CD4-positive, alpha-beta T cell treated with Interleukin-17A for 1 hour (primary cell): ENCODE results near the gene GRIN1.

Source experiments
- DNase-seq: peaks from one replicate; pipeline ENCODE4 v3.0.0-alpha.2; 2020

Gene GRIN1

DNA sequence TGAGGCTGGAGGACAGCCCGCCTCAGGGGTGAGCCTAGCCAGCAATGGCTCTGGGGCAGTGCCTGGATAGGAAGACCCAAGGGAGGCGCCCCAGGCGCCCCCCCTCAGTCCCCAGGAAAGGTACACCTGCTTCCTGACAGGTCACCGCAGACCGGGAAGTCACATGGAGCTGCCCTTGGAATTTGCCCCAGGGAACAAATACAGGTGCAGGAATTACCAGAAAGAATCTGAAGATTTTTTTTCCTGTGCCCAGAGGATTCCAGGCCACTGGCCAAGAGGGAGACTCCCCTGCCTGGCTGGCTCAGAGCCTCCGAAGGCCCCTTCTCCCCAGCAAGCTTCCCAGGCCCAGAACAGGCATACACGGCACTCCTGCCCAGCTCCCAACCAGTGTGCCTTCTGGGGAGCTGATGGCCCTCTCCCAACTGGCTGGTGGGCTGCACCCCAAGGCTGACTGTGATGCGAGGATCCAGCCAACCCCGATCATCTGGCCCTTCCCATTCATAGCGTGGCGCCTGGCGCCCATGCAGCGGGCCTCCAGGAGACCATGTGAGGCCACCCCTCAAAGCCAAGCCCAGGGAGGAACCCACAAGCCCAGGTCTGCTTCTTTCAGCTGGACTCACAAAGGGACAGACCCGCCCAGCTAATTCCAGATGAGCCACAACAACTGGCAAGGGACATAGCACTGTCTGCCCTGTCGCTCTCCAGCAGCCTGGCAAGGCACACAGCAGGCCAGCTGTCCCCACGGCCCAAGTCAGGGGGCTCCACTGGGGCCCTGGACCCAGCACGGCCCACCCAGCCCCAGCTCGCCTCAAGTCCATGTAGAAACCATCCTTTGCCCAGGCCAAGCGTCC is 59.3 kb downstream of the GRIN1 start:
- DNase-seq, result no peak

DNA sequence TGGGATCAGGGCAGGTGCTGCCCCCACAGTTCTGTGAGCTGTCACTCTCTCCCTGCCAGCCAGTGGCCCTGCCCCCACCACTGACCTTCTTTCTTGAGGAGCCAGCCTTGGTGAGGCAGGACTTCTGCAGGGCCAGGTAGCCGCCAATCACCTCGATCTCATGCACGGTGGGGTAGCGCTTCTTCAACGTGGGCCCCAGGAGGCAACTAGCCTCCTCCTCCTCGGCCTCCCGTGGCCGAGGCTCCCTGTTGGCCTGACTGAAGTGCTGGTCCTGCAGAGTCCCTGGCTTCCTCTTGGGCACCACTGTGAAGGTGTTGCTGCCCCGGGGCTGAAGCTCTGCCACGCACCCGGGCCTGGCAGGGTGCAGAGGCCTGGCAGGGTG is 59.9 kb downstream of the GRIN1 start:
- DNase-seq, result no peak

DNA sequence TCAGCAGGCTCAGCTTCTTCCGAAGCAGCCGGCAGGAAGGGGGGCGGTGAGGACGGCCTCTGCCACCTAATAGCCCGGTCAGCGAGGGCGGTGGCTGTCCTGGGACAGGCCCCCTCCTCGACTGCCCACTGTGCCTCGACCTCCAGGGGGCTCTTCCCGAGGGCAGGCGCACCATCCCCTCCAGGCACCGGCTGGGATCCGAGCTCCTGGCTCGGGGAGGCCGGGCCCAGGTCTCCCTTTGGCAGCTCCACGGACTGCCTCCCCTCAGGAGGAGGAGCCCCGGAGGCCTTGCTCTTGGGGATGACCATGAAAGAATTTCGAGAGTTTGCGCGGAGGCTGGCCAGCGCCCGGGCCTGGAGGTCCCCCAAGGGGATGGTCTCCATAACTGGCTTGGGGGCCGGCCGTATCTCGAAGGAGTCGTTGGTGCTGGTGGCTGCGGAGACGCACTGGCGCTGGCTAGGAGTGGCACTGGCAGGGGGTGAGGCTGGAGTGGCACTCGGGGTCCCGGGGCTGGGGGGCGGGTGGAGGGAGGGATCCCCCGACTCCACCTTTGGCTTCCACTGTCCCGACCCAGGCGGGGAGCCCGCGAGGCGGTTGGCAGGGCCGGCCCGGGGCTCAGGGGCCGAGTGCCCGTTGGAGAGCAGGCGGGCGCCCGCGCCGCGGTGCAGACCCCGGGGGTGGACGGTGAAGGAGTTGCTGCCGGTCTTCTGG is 60.6 kb downstream of the GRIN1 start:
- DNase-seq, result no peak

DNA sequence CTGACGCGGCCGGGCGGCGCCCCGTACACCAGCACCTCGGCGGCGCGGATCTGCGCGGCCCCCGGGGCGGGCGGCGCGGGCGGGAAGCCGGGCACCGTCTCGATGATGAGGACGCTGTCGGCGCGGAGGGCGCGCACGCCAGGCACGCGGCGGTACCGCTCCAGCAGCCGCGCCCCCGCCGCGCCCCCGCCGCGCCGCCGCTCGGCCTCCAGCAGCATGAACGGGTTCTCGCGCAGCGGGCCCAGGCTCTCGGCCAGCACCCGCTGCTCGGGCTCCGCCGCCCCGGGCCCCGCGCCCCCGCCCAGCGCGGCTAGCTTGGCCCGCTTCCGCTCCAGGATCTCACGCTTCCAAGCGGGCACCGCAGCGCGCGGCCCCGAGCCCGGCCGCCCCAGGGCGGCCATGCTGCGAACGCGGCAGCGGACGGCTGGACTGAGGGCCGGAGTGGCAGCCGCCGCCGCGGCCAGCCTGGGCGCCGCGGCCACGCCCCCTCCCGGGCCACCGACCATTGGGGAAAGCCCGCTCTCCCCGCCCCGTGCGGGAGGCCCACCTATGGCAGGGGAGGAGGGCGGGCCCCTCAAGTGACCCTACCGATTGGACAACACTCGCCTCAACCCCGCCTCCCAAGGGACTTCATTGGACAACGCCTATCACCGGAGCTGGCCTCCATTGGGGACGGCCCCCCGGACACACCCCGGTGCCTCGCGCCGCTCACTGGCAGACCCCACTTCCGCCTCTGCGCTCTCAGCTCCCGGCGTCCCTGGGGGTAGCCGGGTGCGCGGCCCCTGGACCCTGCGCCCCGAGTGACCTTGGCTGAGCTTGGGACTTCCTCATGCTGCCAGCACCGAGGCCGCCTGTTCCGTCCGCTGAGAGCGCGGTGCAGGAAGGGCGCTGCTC is 61.6 kb downstream of the GRIN1 start, which contains the start of gene TPRN:
Gene TPRN, minus strand, starts transcription at position 431 of the 894 bp plus-strand sequence. Its CDS starts 30 bp downstream, at position 401.
- DNase-seq, result peak; percentile 99

DNA sequence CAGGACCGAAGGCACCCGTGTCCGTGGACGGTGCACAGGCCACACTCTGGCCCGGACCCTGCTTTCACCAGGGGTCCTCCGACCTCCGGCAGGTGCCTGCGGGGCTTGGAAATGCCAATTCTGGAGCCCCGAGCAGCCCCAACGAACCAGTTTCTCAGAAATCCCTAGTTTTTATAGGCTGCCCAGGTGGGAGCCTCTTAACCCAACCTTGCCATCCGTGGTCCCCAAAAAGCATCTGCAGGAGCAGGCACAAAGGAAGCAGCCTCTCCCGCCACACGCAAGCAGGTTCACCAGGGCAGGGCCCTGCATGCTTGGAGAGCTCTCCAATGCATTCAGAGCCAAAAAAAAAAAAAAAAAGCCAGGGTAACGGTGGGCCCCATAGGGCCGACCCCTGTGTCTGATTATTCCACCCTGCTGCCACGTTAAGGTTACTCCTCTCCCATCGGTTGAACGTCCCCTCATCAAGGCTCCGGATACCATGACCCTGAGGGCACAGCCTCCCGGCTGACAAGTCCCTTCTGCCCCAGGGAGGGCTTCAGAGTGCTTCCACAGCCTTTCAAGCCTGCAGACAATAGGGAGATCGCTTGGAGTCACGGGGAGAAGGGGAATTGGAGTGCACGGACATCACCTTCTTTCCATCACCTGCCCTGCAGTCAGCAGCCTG is 62.4 kb downstream of the GRIN1 start:
- no peak for DNase-seq

DNA sequence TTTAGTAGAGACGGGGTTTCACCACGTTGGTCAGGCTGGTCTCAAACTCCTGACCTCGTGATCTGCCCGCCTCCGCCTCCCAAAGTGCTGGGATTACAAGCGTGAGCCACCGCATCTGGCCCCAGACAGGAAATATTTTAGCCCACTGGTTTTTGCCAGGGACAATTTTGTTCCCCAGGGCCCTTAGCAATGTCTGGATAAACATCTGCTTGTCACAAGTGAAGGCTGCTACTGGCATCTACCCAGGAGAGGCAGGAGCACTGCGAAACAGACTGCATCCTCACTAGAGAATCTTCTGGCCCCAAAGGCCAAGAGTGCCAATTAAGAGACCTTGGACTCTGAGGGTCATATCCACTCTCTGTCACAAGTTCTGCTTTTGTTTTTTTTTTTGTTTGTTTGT is 64.0 kb downstream of the GRIN1 start:
- DNase-seq, result no peak

DNA sequence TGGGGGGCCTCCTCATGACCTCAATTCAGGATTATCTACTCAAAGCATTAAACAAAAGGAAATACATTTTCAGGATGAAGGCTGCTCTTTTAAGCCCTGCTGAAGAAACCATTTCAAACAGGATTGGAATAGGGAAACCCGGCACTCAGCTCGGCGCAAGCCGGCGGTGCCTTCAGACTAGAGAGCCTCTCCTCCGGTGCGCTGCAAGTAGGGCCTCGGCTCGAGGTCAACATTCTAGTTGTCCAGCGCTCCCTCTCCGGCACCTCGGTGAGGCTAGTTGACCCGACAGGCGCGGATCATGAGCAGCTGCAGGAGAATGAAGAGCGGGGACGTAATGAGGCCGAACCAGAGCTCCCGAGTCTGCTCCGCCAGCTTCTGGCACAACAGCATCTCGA is 65.8 kb downstream of the GRIN1 start:
- no peak for DNase-seq

DNA sequence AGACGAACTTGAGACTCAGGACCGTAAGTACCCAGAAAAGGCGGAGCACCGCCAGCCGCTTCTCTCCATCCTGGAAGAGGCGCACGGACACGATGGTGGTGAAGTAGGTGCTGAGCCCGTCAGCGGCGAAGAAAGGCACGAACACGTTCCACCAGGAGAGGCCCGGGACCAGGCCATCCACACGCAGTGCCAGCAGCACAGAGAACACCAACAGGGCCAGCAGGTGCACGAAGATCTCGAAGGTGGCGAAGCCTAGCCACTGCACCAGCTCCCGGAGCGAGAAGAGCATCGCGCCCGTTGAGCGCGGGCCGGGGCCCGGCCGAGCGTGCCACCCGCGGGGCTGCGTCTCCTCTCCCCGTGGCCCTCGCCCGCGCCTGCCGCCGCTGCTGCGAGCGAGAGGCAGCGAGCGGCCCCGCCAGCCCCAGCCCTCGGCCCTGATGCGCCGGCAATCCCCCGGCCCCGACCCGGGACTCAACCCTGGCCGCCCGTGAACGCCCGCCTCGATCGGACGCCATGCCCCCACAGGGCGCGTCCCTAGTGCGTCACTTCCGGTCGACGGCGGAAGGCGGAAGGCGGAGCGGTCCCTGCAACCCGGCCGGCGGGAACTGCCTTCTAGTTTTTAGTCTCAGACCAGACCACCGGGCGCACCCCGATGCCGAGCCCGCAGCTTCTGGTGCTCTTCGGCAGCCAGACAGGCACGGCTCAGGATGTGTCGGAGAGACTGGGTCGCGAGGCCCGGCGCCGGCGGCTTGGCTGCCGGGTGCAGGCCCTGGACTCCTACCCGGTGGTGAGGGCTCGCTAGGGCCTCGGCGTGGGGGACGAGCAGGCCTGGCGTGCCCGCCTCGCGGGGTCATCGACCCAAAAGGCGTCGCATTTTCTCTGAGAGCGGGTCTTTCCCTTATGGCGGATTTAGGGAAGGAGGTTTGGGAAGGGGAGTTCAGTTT is 66.4 kb downstream of the GRIN1 start, which contains the start of the genes NDOR1 and TMEM203:
Gene NDOR1, plus strand, starts transcription at position 575 of the 944 bp plus-strand sequence. Its CDS starts 78 bp downstream, at position 653.
Gene TMEM203, minus strand, starts transcription at position 523 of the 944 bp plus-strand sequence. Its CDS starts 234 bp downstream, at position 289.
- DNase-seq, result peak; percentile 91

DNA sequence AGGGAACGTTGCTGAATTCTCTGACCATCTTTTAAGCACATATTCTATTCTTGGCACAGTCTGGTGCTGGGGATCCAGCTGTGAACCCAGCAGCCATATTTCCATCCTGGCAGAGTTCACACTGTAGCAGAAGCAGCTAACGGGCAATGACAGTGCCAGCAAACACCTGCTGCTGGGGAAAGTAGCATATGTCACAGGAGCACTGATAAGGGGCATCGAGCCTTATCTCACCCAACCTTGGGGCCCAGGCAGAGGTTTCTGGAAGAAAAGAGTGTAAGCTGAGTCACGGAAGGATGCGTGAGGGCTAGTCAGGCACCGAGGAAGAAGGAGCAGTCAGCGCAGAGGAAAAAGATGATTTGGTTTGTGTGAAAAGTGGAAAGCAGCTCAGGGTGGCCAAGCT is 67.6 kb downstream of the GRIN1 start:
- no peak for DNase-seq

DNA sequence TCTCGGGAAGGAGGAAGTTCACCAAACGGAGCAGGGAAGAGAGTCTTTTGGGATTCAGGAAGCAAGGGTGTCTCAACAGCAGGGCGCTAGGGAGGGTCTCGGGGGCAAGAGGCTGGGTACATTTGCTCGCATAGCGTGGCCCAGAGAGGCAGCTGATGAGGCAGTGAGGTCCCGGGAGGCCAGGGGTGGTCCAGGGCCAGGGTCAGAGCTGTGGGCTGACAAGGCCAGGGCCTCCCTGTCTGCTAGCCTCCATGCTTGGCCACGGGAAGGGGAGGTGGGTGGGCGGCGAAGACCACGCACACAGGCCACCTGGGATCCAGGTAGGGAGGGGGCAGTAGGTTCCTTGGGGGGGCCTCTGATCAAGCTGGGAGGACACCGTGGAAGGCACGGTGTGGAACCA is 72.6 kb downstream of the GRIN1 start:
- DNase-seq, result no peak

DNA sequence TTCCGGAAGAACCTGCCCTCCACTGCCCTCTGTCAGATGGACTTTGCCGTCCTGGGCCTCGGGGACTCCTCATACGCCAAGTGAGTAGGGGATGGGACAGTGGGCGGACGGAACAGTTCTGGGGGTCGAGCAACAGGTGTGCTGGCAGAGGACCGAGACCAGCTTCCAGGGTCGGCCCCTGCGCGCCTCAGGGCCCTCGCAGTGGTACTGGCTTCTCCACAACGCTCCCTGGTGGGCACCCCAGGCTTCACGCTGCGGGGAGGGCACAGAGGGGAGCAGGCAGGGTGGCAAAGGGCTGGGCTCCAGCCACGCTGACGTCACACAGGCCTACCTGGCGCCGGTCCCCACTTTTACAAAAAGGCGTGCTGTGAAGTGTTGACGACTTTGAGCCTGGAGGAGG is 73.6 kb downstream of the GRIN1 start:
- no peak for DNase-seq

DNA sequence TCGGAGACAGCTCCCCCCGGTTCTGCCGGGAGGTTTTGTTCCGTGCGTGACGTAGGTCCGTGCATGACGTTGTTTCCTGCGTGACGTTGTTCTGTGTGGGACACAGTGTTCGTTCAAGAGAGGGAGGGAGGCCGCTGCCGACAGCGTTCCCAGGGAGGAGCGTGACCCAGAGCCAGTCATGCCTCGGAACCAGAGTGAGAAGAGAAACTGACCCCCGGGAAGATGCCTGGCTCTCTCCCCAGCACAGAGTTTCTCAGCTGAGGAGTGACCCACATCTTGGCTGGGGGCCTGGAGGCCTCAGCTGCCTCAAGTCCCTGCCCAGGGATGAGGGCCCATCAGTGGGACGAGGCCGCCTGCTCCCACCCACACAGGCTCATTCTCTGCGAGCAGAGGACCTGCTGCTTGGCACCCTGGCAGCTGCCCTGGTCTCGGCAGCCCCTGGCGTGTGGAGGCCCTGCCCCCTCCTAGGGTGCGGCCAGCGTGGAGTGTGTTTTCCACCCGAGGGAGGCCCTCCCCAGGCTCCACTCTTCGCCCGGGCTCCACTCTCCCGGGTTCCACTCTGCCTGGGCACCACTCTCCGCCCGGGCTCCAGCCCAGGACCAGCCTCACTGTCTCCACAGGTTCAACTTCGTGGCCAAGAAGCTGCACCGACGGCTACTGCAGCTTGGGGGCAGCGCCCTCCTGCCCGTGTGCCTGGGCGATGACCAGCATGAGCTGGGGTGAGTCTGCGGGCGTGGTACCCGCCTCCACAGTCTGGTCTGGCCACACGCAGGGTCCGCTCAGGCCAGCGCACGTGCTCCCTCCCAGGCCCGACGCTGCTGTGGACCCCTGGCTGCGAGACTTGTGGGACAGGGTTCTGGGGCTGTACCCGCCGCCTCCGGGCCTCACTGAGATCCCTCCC is 74.5 kb downstream of the GRIN1 start:
- DNase-seq, result no peak

DNA sequence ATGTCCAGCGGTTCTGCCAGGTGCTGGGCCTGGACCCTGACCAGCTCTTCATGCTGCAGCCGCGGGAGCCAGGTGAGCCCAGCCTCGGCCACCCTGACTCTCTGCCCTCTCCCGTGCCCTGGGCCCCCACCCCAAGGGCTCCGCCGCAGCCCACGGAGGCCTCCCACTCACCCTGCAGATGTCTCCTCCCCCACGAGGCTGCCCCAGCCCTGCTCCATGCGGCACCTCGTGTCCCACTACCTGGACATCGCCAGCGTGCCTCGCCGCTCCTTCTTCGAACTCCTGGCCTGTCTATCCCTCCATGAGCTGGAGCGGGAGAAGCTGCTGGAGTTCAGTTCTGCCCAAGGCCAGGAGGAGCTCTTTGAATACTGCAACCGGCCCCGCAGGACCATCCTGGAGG is 75.7 kb downstream of the GRIN1 start:
- DNase-seq, result no peak

DNA sequence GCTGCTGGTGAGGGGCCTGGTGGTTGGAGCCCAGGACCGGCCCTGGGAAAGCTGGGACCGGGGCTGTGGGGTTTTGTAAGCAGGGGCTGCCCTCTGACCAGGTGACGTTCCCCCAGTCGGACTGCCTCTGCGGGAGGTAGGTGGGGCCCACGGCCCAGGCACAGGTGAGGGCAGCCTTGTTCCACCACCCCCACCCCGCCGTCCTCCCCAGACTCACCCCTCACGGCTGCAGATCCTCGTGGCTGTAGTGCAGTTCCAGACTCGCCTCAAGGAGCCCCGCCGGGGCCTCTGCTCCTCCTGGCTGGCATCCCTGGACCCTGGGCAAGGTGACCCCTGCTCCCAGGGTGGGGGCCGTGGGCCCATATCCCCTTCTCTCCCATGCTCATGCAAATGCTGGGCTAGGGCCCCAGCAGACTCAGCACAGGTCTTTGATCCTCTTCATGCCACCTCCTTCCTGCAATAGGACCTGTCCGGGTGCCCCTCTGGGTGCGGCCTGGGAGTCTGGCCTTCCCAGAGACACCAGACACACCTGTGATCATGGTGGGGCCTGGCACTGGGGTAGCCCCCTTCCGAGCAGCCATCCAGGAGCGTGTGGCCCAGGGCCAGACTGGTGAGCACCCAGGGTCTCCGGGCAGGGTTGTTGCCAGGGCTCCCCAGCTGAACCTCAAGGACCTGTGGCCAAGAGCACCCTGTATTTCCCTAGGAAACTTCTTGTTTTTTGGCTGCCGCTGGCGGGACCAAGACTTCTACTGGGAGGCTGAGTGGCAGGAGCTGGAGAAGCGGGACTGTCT is 76.4 kb downstream of the GRIN1 start:
- DNase-seq, result no peak

DNA sequence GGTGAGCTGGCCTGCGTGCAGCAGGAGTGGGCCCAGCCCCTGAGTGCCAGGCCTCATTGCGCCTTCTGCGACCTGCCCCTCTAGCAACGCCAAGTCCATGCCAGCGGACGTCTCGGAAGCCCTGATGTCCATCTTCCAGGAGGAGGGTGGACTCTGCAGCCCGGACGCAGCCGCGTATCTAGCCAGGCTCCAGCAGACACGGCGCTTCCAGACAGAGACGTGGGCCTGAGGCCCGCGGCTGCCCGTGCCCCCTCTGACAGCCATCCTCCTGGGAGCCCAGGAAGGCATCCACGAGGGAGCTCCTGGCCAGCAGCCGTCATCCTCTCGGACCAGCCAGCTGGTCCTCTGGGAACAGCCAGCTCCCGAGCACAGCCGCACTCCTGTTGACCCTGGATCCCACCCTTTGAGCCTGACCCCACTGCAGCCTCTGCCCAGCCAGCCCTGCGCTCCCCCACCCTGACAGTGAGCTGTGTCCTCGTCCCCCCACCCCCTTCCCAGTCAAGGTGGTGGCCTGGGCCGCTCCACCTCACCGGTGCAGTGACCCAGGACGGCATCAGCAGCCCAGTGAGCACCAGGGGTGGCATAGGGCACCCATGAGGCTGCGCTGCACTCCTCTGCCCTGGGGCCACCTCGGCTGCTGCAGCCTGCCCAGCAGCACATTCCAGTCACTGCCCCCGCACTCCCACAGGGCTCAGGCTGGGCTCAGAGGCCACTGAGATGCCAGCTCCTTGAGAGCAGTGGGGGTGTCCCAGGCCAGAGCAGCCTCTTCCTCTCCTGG is 77.4 kb downstream of the GRIN1 start:
- DNase-seq, result no peak

DNA sequence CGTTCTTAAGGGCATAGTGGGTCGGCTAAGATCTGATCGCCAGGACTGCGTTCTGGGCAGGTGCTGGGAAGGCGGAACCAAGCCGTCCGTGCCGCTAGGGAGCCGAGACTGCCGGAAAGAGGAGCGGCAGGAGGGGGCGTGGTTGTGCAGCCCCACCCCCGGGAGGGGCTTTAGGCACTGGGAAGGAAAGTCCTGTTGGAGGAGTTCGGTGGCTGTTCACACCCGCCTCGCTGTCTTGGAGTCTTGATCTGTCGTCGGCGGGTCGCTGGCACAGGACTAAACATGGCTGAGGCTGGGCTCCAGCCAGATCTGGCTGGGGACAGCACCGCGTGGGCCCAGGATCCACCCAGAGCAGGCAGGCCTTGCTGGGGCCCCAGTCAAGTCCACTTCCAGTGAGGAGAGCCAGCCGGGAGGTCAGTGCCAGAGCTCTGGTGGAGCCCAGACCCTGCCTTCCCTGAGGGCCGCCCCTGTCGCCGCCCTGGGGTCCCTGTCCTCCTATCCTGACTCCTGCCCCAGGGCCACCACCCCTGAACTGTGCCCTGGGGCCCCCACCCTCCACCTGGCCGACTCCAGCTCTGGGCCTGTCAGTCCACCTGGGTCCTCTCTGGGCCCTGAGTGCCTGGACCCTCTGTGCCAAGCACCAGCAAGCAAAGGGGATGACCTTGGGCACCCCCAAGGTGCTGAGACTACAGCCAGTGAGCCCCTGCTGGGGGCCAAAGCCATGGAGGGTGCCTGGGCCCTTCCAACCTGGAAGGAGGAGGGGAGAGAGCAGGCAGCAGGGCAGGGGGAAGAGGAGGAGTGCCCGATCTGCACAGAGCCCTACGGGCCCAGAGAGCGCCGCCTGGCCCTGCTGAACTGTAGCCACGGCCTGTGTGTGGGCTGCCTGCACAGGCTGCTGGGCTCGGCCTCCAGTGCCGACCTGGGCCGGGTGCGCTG is 78.6 kb downstream of the GRIN1 start:
- DNase-seq, result no peak

DNA sequence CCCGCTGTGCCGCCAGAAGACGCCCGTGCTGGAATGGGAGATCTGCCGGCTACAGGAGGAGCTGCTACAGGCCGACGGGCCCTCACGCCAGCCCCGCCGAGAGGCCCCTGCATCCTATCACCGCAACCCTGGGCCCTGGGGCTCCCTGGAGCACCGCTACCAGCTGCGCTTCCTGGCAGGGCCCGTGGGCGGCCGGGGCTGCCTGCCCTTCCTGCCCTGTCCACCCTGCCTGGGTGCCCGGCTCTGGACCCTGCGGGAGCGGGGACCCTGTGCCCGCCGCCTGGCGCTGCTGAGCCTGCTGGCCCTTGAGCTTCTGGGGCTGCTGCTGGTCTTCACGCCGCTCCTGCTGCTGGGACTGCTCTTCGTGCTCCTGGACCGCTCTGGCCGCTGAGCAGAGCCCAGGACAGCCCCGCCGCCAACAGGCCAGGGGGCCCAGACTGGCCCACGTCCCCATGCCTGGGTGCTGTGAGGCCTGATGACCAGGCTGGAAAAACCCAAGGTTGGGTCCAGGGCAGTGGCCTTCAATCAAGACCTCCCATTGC is 79.3 kb downstream of the GRIN1 start:
- no peak for DNase-seq
